Stimulated activated CD4-positive, alpha-beta T cell treated with anti-CD3 and anti-CD28 coated beads, Interleukin-1b, Interleukin-23, amount 100 ng/mL, for 1 hour (primary cell): Measurements from ENCODE around the gene HECW1.

Experiments used
- DNase-seq, 2 donors: peaks; one replicate each; pipeline ENCODE4 v3.0.0-alpha.2; 2020; ENCODE audit warnings: low read depth in 2 of 2

HECW1 gene

DNA sequence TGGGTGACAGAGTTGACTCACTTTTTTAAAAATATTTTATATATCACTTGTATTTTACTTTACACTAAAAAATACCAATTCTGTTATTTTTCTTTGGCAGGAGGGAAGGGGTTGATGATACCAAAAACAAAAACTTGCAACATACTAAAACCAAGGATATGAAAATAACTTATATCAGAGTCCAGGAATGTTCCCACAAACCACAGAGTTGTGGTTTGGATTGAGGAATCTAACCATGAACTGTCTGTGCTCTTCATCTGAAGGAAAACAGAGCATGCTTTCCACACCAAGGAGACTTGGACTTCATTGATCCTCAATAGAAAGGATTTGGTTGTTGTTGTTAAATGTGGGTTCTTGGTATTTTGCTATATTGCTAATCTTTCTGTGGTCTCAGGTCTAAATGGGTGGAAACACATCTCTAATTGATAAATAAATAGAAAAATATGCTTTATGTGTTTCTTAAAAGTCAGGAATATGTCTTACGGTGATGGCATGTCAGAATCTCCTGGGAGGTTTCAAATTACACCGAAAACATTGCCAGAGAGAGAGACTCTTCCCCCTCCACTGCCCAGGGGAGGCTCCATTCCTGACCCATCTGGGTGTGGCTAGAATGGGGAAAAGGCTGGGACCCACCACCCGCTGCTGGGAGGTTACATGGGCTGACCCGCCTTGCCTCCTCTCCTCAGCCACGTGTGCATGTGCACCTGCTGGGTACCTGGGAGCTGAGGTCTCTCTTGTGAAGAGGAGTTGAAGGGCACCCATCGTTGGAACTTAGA is 423.6 kb downstream of the HECW1 start:
- DNase-seq = no peak

DNA sequence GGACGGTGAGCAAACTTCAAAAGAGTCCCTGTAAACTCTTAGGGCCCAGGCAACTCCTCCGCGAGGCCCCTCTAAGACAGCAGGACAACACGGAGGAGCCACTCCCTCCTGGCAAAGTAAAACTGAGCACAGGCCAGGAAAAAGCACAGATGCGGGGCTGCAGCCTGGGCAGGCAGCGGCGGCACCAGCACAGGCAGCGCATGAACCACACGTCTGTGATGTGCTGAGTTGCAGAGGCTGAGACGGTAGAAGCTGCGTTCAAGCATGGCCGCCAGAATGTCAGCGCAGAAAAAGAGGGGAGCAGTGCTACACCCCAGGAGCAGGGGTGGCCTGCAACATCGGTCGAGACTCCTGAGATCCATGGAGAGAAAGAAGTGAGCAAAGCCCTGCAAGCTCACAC is 424.3 kb downstream of the HECW1 start:
- no peak for DNase-seq

DNA sequence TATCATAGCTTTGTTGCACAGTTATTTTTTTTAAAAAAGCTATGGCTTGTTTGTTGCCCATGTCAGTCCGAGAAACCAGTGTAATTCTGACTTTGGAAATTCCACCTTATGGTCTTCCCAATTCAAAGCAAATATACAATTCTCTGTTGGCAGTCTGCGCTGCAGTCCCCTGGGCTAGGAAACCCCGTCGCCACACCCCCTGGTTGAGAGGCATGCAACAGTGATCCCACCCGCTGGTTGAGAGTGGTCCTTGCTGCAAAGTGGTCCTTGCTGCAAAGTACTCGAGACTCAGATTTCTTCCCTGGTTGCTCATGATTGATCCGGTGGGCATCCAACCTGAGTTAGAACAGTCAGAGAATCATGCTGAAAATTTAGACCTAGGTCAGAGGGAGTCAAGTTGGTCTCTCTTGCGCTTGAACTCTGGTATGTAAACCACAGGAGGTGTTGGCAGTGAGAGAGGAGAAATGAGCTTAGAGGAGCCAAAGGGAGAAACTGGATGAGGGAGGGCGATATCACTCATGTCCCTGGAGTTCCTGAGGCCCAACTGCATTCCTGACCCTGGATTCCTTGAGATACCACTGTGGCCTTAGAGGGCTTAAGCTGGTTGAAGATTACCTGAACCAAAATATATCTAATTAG is 425.4 kb downstream of the HECW1 start:
- DNase-seq = no peak

DNA sequence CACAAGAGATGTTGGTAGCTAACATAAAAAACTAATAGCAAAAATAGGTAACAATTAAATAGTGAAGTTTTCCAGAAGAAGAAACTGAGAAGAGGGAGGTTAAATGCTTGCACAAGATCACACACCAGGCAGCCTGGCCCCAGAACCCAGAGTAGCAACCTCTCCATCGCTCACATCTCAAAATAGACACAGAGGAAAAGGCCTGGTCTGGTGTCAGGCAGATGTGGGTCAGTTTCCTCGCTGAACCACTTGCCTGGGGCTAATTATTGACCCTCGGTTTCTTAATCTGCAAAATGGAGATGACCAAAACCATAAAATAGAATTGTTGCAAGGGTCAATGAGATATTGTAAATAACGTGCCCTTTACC is 425.9 kb downstream of the HECW1 start:
- no peak for DNase-seq

DNA sequence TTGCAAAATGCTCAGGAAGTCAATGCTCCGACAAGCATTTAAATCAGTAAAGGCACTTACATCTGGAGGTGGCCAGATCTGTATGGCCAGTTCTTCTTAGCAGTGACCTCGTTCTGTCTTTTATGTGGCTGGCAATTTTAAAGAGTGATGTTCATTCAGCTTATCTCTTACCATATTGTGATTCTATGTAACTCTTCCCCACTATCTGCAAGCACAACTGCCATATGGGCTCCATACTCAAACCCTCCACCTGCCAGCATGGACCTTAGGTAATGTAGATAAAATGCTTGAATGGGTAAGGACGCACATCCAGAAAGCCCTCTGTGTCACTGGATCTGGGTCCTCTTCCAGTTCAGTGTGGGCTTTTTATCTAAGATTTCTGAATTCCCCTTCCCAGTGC is 428.0 kb downstream of the HECW1 start:
- no peak for DNase-seq

DNA sequence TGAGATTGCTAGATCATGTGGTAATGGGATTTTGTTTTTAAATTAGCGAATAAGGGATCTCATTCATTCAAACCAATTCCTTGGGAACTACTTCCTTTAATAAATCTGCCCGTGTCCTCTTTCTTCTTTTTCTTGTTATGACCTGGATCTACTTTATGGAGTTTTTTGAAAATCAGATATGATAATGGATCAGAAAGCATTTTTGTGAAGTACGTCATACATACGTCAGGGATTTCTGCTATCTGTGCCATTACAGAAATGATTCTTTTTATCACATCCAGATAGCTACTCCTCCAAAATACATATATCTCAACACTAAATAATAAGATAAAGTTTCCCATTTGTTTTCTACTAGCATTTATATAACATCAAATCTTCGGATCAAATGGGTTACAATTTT is 430.3 kb downstream of the HECW1 start:
- DNase-seq = no peak

DNA sequence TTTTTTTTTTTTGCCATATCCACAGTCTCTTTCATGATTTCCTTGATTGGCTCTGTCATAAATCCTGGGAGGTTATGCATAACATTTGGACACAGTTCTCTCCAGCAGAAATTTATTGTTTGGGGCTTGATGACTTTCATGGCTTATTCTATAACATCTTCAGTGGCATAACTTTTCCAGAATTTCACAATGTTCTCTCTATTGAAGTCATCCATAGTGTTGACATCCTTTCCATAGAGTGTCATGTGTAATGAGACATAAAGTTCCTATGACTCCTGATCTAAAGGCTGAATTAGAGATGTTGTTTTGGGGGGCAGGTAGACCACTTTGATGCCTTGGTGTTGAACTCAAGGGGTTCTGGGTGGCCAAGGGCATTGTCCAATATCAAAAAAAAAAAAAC is 433.8 kb downstream of the HECW1 start:
- no peak for DNase-seq

DNA sequence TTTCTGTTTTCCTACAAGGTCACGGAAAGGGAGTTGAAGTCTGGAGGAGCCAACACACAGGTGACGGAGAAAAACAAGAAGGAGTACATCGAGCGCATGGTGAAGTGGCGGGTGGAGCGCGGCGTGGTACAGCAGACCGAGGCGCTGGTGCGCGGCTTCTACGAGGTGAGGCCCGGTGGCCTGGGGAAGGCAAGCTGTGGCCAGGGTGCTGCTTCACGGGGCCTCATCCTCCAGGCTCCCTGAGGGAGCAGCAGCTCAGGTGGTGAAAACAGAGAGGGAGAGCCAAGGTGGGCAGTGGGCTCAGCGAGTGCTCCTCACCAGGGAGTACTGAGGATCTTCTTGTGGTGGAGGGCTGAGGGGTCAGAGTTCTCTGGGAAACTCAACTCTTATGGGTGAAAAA is 438.0 kb downstream of the HECW1 start:
- DNase-seq = no peak

DNA sequence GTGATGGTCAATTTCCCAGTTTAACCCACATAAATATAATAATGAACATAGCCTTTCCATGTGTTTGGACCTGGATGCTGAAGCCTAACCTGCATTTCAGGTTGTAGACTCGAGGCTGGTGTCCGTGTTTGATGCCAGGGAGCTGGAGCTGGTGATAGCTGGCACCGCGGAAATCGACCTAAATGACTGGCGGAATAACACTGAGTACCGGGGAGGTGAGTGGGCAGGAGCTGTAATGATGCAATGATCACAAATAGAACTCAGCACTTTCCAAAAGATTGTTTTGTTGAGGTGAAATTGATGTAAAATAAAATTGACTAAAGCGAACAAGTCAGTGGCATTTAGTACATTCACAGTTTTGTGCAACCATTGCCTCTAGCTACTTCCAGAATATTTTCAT is 439.7 kb downstream of the HECW1 start:
- DNase-seq = no peak

DNA sequence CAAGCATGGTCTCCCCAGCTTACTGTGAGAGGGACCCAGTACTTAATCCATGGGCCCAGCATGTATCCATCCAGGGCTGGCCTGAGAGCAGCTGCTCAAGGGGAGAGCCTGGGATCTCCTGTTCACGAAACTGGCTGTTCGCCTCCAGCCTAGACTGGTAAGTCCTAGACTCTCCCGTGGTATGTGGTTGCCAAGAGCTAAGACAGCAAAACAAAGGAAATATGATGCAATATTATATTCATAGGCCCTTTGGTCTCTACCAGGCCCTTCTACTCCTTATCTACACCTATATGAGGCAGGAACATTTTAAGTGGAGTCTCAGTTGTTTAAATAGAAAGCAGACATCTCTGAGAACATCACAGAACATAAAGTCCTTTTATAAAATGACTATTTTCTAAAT is 441.6 kb downstream of the HECW1 start:
- no peak for DNase-seq

DNA sequence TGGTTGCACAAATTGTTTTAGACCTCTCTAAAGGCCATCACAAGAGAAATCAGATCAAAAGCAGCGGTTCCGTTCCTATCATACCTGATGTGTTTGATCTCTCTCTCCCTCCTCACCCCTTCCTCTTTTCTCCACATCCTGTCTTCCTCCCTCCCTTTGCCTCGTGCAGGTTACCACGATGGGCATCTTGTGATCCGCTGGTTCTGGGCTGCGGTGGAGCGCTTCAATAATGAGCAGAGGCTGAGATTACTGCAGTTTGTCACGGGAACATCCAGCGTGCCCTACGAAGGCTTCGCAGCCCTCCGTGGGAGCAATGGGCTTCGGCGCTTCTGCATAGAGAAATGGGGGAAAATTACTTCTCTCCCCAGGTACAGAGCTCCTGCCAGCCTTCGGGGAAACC is 442.0 kb downstream of the HECW1 start:
- no peak for DNase-seq

DNA sequence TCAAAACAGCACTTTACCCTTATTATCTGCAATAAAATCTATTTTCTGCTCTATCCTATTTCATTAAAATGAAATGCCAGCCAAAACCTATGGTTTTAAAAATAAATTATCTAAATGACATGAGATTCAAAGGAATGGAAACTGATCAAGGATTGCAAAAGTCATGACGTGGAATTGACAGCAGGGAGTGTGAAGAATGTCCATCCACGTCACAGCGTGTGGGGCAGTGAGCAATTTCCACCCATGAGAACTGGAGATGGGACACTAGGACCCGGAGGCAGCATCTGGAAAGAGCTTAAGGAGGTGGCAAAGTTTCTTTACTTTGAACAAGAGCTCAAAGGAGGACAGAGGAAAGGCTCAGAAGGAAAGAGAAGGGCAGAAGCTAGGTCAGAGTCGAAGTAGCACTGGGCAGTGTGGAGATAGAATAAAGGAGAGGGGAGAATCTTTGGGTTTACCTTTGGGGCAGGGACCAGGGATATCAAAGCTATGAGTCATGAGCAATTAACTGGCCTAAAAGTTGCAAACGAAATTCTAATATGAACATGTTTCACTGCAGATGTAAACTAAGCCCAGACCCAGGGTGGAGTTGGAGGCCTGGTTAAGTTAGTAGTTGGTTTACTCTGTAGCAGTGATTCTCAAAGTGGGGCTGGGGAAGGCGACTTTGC is 445.5 kb downstream of the HECW1 start:
- DNase-seq = no peak

DNA sequence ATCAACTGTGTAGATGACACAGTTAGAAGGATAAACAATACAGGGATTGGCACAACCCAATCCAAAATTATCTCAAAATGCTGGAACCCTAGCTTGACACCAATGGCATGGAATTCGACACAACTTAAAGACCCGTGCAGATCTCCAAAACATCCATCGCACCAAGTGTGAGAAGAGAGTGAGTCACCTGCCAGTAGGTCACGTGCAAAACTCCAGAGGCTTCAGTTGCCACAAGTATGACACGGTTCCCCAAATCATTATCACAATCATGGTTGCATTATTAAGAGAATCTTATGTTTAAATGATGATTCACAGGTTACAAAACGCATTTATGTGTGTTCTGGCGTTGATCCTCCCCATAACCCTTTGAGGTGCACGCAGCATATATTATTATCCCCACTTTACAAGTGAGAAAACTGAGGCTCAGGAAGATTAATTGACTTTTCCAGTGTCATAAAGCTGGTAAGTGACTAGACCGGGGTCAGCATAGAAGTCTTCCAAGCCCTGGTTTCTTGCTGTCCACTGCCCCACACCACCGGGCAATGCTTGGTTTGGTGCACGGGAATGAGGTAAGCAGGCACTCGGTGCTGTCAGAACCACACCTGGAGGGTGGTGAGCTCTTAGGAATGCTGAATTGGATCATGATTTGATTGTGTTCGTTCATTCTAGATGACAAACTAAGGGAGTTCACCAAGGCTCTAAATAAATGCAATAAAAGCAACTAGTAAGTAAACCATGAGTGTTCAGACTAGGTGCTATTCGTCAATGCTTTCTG is 446.9 kb downstream of the HECW1 start:
- no peak for DNase-seq

DNA sequence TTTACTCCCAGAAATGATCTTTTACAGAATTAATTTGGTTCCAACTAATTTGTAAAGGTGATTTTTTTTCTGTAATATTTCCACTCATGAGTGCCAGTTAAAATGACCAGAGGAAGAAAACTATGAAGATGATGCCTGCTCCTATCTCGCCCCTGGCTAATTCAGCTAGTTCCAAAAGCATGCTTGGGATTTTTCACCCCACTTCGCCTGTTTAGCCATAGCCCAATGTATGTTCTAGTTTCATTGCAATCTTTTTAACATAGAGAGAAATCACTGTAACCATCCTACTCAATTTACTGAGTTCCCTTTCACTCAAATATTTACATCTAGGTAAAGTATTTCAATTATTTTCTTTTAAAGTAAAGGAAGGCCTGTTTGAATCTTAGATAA is 447.5 kb downstream of the HECW1 start:
- no peak for DNase-seq

DNA sequence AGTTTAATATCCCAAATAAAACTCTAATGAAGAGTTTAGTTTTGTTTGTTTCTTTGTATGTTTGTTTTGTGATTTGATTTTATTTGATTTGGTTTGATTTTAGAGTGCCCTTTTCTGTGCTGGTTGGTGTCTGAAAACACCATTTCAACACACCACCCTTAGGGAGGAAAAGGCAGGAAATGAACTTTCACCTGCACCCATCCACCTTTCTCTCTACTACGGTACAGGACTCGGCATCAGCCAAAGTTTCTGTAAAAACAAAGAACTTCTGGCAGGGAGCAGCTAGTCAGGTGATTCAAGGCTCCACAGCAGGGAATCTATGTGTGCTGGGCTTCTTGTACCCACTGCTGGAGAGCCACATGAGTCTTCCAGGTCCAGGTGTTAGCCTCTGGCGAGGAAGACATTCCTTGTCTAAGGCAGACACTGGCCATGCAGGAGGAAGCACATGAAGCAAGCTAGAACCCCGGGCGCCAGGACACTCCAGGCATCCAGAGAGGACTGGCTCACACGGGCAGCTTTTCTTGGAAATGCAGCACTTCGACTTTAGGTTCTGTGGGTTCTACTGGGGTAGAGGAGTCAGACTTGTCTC is 448.4 kb downstream of the HECW1 start:
- no peak for DNase-seq

DNA sequence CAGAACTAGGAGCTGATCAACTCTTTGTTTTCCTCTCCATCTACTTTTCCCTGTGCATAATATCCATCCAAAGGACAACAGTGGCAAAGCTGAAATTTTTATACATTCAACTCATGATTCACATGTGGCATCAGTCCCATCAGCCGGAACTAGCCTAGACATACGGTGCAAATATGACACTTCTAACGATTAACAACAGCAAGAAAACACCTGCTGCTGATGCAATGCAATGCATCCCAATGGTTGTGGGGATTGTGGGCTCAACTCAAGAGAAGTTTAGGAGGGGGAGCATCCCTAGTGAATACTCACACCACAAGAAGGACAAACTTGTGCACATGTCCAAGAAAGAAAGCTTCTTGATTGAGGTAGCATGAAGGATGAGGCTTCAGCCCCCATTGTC is 449.9 kb downstream of the HECW1 start:
- DNase-seq = no peak

DNA sequence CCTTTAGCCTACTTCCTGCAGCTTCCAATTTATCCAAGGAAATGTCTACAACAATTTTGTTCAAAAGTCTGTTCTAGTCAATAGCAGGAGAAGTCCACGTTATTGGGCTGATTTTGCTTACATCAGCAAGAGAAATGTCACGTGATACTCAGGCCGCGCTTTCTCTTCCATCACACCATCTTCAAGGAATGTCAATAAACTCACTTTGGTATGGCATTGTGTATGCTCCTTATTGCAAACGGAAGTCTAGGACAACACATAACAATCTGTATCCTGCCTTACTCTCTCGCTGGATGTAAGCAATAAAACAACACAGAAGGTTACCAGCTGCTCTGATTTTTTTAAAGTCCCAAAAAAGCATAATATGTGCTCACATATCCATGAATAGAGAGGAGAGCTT is 453.3 kb downstream of the HECW1 start:
- DNase-seq = no peak

DNA sequence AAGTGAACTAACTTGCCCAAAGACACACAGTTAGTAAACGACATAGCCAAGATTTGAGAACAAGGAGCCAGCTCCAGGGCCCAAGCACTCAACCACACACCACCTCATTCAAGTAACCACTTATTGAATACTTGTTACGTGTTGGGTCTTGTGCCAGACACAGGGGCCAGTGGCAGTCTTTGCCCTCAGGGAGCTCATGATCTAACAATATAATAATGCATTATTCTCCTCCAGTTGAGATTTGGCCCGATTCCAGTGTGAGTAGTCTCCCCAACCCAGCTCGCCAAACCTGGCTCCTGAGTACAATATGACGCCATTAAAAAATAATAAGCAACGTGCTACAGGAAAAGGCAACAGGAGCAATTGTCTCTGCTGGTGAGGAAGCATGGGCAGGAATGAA is 456.1 kb downstream of the HECW1 start:
- DNase-seq = no peak

DNA sequence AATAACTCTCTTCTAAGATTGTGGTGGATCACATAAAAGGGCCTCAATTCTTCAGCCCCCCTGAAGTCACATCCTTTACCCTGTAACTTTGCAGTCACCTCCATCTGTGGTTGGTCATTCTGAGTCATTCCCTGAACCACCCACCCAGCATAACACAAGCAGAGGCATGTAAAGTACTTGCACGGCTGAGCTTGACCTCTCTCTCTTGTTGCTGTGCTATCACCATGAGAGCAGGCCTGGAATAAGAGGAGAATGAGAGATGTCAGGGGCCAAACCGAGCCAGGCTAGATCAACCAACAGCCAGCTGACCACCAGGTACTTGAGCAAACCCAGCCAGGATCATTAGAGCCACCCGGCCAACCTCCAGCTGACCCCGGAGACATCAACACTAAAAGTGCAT is 457.0 kb downstream of the HECW1 start:
- no peak for DNase-seq

DNA sequence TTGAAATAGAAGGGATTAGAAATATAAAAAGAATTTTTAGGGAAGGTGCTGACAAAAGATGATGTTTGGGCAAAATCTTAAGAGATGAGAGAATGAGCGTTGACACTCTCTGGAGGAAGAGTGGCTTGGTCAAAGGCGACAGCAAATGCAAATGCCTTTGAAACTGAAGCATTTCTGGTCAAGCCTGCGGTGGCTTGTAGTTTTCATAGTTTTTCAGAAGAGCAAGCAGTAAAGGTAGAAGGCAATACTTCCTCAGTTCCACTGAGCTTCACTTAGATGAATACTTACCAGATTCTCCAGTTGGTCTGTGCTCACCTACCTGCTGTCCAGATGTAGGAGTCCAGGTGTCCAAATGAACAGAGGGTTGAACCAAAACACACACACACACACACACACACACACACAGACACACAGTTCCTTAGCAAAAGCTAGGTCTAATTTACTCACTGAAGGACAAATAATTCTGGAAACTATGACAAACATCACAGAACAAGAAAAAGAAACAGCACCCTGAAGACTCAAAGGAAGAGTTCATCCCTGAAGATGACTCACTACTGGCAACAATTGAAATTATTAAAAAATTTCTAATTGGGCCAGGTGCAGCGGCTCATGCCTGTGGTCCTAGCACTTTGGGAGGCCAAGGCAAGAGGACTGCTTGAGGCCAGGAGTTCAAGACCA is 458.4 kb downstream of the HECW1 start:
- DNase-seq = no peak

DNA sequence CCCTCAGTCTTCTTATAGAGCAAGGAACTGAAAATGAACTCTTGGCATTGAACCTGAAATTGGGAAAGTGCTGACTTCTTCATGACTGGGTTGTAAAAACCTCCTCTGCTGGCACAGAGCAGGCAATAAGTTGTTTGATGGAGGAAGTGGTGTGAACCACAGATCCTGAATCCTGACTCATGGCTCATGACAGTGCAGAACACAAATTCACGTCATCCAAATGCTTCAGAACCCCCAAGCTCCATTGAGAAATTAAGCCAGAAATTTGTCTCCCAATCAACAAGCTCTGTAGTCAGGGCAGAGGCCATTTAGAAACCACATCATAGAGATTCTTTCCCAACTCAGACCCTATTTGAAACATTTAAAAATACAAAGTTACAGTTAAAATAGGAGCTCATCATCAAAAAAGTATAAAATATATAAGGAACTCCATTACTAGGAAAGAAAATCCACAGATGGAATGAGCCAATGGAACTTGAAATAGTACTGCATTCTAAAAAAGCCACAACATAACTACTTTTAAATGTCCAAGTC is 460.1 kb downstream of the HECW1 start:
- no peak for DNase-seq
